CD14-positive monocyte (primary cell): ENCODE measurements around the gene DRD2. TPM values are rescaled to one million over a fixed set of nuclear protein-coding genes. Genes with fewer than 3 reads are reported as not detected.

Experiments
- DNase-seq, 3 donors: peaks; one replicate each; pipeline ENCODE4 v3.0.0-alpha.2; 2011 to 2022
- H2AFZ ChIP-seq: 2 replicates; pipeline ENCODE4 v1.6.0; 2012; ENCODE audit warnings: mild to moderate bottlenecking, low read depth, low read length, inconsistent platforms; ENCODE audit not compliant: insufficient read depth, poor library complexity, severe bottlenecking
- H3K27ac ChIP-seq, 2 donors: 1 replicate in 1 of 2; 2 replicates in 1 of 2; pipeline ENCODE4 v1.5.1; 2012 to 2013; ENCODE audit warnings: low read length in 2 of 2, control low read depth in 1 of 2, inconsistent platforms in 1 of 2, low read depth in 1 of 2, mild to moderate bottlenecking in 1 of 2
- H3K27me3 ChIP-seq, 2 donors: one replicate each; pipeline versions ENCODE4 v1.6.0 to v1.6.1; 2011 to 2013; ENCODE audit warnings: low read length in 2 of 2; ENCODE audit not compliant: control insufficient read depth in 2 of 2, insufficient read depth in 2 of 2
- H3K36me3 ChIP-seq, 2 donors: replicated peaks in 1 of 2; 1 replicate in 1 of 2; 2 replicates in 1 of 2; pipeline versions ENCODE4 v1.5.1 to v1.6.1; 2012 to 2013; ENCODE audit warnings: low read length in 2 of 2, control low read depth in 1 of 2, inconsistent platforms in 1 of 2, mild to moderate bottlenecking in 1 of 2; ENCODE audit not compliant: insufficient read depth in 2 of 2, control insufficient read depth in 1 of 2
- H3K4me1 ChIP-seq, 2 donors: 1 replicate in 1 of 2; 2 replicates in 1 of 2; pipeline versions ENCODE4 v1.5.1 to v1.6.1; 2012 to 2013; ENCODE audit warnings: low read length in 2 of 2, control low read depth in 1 of 2, inconsistent platforms in 1 of 2, mild to moderate bottlenecking in 1 of 2, moderate library complexity in 1 of 2; ENCODE audit not compliant: insufficient read depth in 2 of 2, control insufficient read depth in 1 of 2
- H3K4me2 ChIP-seq: replicated peaks from 2 replicates; pipeline ENCODE3; 2012; ENCODE audit warnings: low read length, moderate library complexity, mild to moderate bottlenecking; ENCODE audit not compliant: poor library complexity, severe bottlenecking; ENCODE audit errors: extremely low read depth
- H3K4me3 ChIP-seq, 3 experiments: fragments of 200-600 bp in 1 of 3; sonication (generic) in 1 of 3; replicated peaks in 1 of 3; 1 replicate in 2 of 3; 2 replicates in 1 of 3; pipeline ENCODE4 v1.5.1; 2011 to 2013; ENCODE audit warnings: low read length in 3 of 3, mild to moderate bottlenecking in 3 of 3, control low read depth in 2 of 3, low read depth in 2 of 3, inconsistent platforms in 1 of 3, moderate library complexity in 1 of 3
- H3K79me2 ChIP-seq: 2 replicates; pipeline ENCODE4 v1.6.0; 2012; ENCODE audit warnings: mild to moderate bottlenecking, control low read depth, inconsistent platforms, low read length, moderate library complexity; ENCODE audit not compliant: insufficient read depth
- H3K9ac ChIP-seq: 2 replicates; pipeline ENCODE4 v1.6.0; 2017; ENCODE audit warnings: low read length, mild to moderate bottlenecking; ENCODE audit not compliant: insufficient read depth, poor library complexity, severe bottlenecking
- H3K9me3 ChIP-seq, 2 donors: replicated peaks in 1 of 2; 1 replicate in 1 of 2; 2 replicates in 1 of 2; pipeline versions ENCODE4 v1.5.1 to v1.6.1; 2012 to 2013; ENCODE audit warnings: low read length in 2 of 2, control low read depth in 1 of 2; ENCODE audit not compliant: control insufficient read depth in 1 of 2, insufficient read depth in 1 of 2
- H4K20me1 ChIP-seq: 2 replicates; pipeline ENCODE4 v1.6.0; 2012; ENCODE audit warnings: mild to moderate bottlenecking, low read length, control low read depth, moderate library complexity; ENCODE audit not compliant: insufficient read depth
- H3K27ac Mint-ChIP-seq, 7 donors: one replicate each; pipeline ENCODE4 v1.8.0; 2020; ENCODE audit warnings: mild to moderate bottlenecking in 7 of 7, mixed read lengths in 7 of 7, moderate library complexity in 6 of 7, inconsistent platforms in 2 of 7
- H3K27me3 Mint-ChIP-seq, 3 donors: one replicate each; pipeline ENCODE4 v1.8.0; 2021 to 2022; ENCODE audit warnings: low read depth in 3 of 3, mild to moderate bottlenecking in 3 of 3, mixed read lengths in 3 of 3, moderate library complexity in 3 of 3, inconsistent platforms in 1 of 3
- H3K36me3 Mint-ChIP-seq, 2 donors: one replicate each; pipeline ENCODE4 v1.8.0; 2020; ENCODE audit warnings: mixed read lengths in 2 of 2, inconsistent platforms in 1 of 2, mild to moderate bottlenecking in 1 of 2
- H3K4me1 Mint-ChIP-seq: one replicate; pipeline ENCODE4 v1.8.0; 2020; ENCODE audit warnings: mild to moderate bottlenecking, mixed read lengths
- H3K4me3 Mint-ChIP-seq, 2 donors: one replicate each; pipeline ENCODE4 v1.8.0; 2020; ENCODE audit warnings: mild to moderate bottlenecking in 2 of 2, mixed read lengths in 2 of 2, moderate library complexity in 1 of 2
- H3K9me3 Mint-ChIP-seq, 7 donors: one replicate each; pipeline ENCODE4 v1.8.0; 2020 to 2022; ENCODE audit warnings: mixed read lengths in 7 of 7, mild to moderate bottlenecking in 6 of 7, moderate library complexity in 6 of 7, inconsistent platforms in 2 of 7
- WGBS: methylation state at CpG from one replicate; pipeline ENCODE4 v1.1.5; 2013; ENCODE audit warnings: missing lambda C conversion rate; ENCODE audit not compliant: insufficient coverage; 5-methylcytosine and 5-hydroxymethylcytosine counted together
- intact Hi-C, 2 donors: fragments of 100-400 bp; cut with micrococcal nuclease; formaldehyde crosslinking; loops; one replicate each; pipeline versions ENCODE4 v1.15.0 to v1.15.1; 2023
- polyA plus RNA-seq, 3 donors: library from polyadenylated mRNA; depleted of rRNA in 1 of 3; unstranded in 2 of 3; stranded (reverse) in 1 of 3; fragments of 300-500 nt in 2 of 3; fragments of >200 nt in 1 of 3; fragmentation: Illumina TruSeq in 2 of 3; gene quantifications; 1 replicate in 2 of 3; 2 replicates in 1 of 3; pipeline ENCODE4 v1.2.3, GENCODE V29; 2012 to 2021
- TF ChIP-seq, protein P1 (sequence below): fragments of 200-600 bp; IDR thresholded peaks from one replicate; pipeline ENCODE4 v1.8.0; 2022; ENCODE audit warnings: antibody characterized with exemption, mild to moderate bottlenecking

The DRD2 gene
- polyA plus RNA-seq, 3 donors: not detected

DNA sequence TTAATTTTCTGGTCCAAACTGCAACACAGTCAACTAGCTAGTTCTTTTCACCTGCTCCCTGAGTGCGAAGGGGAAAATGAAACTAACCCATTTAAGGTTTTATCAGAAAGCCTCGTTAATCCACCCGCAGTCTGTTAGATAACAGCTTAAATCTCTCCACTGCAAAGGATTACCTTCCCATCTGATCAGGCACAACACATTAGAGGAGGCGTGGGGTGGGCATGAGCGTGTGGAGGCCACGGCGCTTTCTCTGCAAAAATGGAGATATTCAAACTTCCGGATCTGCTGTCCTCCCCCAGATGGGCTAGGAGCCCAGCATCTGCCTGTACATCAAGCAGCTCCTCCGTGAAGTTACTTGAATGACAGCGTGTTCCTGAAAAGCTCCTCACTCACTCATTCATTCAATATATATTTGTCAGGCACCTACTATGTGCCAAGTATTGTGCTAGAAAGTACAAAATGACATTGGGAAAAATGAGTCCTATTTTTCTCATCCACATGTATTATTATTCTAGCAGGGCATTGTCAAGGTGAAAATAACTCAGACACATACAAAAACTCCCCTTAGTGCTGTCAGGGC lies 101.1 kb downstream of the DRD2 start:
- Mint-ChIP-seq H3K9me3 (no peaks in the 10 kb centered on the region), H3K4me3 (no peak overlapping the region), H3K36me3 (no peaks in the 10 kb centered on the region), H3K4me1 (peaks cover 2% of the 10 kb centered on the region), H3K27me3 (peaks cover 0 to 2% (median 1%) of the 10 kb centered on the region in 3 donors), H3K27ac (no peak overlapping the region)
- no peaks in the 10 kb centered on the region for H3K4me1 ChIP-seq
- H3K4me3 ChIP-seq: no peak overlapping the region
- WGBS: 98% methylated on average over 8 of the region's 10 CpGs
- intact Hi-C loops: no loop called here
- no peaks in the 10 kb centered on the region for H3K36me3 ChIP-seq
- TF ChIP-seq, protein P1, sequence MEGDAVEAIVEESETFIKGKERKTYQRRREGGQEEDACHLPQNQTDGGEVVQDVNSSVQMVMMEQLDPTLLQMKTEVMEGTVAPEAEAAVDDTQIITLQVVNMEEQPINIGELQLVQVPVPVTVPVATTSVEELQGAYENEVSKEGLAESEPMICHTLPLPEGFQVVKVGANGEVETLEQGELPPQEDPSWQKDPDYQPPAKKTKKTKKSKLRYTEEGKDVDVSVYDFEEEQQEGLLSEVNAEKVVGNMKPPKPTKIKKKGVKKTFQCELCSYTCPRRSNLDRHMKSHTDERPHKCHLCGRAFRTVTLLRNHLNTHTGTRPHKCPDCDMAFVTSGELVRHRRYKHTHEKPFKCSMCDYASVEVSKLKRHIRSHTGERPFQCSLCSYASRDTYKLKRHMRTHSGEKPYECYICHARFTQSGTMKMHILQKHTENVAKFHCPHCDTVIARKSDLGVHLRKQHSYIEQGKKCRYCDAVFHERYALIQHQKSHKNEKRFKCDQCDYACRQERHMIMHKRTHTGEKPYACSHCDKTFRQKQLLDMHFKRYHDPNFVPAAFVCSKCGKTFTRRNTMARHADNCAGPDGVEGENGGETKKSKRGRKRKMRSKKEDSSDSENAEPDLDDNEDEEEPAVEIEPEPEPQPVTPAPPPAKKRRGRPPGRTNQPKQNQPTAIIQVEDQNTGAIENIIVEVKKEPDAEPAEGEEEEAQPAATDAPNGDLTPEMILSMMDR: no peak
- no peaks in the 10 kb centered on the region for H3K9me3 ChIP-seq
- H3K4me2 ChIP-seq: no peak overlapping the region
- H4K20me1 ChIP-seq: no peaks in the 10 kb centered on the region
- no peaks in the 10 kb centered on the region for H3K79me2 ChIP-seq
- H3K27me3 ChIP-seq: no peaks in the 10 kb centered on the region
- H3K27ac ChIP-seq: no peak overlapping the region
- H3K9ac ChIP-seq: no peak overlapping the region
- H2AFZ ChIP-seq: no peak overlapping the region
- DNase-seq: no peak

DNA sequence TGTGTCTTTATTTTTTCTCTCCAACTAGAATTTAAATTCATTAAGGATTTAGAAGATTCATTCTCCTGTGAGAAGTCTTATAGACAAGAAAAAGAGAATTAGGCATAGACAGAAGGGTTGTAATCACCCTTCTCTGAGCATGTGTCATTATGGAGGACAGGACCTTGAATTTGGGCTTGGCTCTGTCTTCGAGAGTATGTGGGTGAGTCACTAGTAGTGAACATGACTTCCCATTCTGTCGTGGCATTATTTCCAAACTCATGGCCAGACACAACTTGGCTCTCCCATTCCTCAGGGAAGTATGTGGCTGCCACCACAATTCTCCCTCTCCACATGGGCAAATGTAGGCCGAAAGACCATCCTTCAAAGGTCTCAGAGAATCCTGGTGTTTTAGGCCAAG lies 101.9 kb downstream of the DRD2 start:
- no peaks in the 10 kb centered on the region for H4K20me1 ChIP-seq
- H3K9ac ChIP-seq: no peak overlapping the region
- TF ChIP-seq, protein P1: no peak
- intact Hi-C loops: no loop called here
- H3K9me3 ChIP-seq: no peaks in the 10 kb centered on the region
- peak in 1 of 3 donors; percentile 16 for DNase-seq
- H3K79me2 ChIP-seq: no peaks in the 10 kb centered on the region
- Mint-ChIP-seq H3K9me3 (no peaks in the 10 kb centered on the region), H3K4me3 (no peak overlapping the region), H3K27me3 (peaks cover 0 to 2% (median 1%) of the 10 kb centered on the region in 3 donors), H3K36me3 (no peaks in the 10 kb centered on the region), H3K27ac (no peak overlapping the region), H3K4me1 (peaks cover 2% of the 10 kb centered on the region)
- no peaks in the 10 kb centered on the region for H3K4me1 ChIP-seq
- H3K36me3 ChIP-seq: no peaks in the 10 kb centered on the region
- no peak overlapping the region for H3K4me3 ChIP-seq
- WGBS: no CpG with 5 or more reads among the region's 3 CpGs
- no peak overlapping the region for H3K27ac ChIP-seq
- no peaks in the 10 kb centered on the region for H3K27me3 ChIP-seq
- H3K4me2 ChIP-seq: no peak overlapping the region
- no peak overlapping the region for H2AFZ ChIP-seq
